ELF-1 (cell line): Measurements from ENCODE around the gene UBALD1.

Experiments
- DNase-seq: peaks from one replicate; pipeline ENCODE4 v3.0.0-alpha.2; 2016; ENCODE audit warnings: low read depth, low spot score

Gene UBALD1

DNA sequence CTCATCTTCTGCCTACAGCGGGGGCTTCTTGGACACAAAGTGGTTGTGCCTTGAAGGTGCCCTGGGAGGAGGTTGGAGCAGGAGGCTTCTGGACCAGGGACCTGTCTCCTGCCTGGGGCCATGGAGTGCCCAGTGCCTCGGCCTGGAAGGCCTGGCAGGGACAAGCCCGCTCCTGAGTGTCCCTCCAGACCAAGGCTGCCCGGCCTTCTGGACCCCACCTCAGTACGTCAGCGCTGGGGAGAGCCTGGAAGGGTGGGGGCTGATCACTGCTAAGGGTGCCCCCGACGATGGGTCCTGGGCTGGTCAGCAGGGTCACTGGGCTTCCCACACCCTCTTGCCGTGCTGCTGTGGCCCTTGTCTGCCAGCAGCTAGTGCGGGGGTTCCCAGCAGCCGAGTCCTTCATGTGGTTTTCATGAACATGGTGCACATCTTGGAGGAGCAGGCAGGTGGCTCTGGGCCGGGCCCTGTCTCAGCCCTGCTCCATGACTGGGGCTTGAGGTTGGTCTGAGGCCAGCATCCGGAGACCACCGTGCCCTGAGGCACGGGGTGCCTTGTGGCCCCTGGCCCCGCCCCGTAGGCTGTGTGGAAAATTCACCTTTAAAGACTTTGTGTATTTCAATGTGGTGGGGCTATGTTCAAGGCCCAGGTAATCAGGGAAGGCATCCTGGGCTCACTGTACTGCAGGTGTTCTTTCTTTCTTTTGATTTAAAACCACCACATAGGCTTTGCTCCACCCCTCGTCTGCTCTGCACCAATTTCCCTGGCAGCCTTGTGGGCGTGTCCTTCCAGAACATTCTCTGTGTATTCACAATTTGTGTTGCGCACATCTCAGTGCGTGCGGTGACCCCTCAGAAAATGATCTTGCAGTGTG is 32.3 kb upstream of the UBALD1 start:
- DNase-seq = no peak

DNA sequence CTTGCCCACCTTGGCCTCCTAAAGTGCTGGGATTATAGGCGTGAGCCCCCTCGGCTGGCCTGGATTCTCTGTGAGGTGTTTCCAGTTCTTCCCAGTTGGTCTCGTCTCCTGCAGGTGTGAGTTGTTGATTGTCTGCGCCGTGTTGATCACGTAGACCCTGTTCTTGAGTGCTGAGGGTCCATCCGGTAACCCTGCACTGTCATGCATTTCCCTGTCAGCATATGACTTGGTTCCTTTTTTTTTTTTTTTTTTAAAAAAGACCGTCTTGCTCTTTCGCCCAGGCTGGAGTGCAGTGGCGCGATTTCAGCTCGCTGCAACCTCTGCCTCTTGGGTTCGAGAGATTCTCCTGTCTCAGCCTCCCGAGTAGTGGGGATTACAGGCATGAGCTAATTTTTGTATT is 27.2 kb upstream of the UBALD1 start:
- no peak for DNase-seq

DNA sequence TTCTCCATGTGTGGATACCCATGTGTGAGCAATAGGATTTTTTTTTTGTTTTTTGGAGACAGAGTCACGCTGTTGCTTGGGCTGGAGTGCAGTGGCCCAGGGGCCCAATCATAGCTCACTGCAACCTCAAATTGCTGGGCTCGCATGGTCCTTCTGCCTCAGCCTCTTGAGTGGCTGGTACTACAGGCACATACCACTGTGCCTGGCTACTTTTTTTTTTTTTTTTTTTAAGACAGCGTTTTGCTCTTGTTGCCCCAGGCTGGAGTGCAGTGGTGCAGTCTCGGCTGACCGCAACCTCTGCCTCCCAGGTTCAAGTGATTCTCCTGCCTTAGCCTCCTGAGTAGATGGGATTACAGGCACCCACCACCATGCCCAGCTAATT is 26.6 kb upstream of the UBALD1 start:
- DNase-seq = peak; percentile 17

DNA sequence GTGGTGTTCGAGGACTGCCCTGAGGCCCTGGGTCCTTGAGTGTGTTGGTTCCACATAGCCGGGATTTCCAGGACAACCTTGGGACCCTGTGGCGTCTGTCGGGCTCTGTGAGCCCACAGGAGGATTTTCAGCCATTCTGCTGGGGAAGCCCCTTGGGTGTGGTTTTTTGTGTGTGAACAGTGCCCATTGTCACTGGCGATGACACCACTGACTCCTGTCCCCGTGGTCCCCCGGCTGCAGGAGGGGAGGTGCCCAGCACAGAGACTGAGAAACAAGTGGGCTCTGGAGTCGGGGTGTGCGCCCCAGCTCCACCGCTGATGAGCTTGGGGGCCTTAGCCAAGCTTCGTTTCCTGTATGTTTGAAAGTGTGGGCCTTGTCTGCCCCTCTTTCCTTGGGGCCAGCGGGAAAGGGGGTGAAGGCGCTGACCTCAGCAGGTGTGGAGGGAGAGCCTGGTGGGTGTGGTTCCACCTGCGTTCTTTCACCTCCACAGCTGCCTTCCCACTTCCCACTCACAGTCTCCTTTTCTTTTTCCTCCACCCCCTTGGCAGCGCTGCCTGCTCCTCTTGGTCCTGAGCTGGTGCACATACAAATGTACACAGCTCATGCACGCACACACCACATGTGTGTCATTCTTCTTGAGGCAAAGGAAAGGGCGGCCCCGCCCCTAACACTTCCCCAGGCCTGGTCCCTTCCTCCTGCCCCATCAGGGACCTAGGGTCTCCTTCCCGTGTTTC is 26.1 kb upstream of the UBALD1 start:
- no peak for DNase-seq

DNA sequence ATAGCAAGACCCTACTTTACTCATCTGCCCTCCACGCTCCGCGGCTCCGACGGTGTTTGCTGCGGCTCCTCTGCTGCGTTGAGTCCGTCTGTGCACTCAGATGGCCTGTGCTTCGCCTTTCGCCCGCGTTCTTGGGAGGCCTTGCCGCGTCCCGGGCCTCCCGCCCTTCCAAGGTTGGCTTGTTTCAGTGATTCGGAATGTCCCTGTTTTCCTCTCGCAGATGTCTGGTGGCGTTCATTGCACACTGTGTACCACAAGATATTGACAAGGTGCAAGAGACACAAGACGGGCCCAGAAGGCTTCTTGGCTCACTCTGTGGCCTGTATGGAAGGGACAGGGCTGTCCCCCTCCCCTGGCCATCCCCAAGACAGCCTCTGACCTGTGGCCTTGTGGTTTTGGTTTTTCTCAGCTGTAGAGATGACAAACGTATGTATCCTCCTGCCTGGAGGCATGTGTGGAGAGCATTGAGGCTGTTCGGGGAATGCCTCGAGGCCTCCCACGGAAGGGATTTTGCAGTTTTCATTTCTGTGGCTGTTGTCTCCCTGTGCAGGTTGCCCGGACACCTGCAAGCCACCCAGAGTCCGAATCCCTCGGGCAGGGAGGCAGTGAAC is 25.3 kb upstream of the UBALD1 start:
- DNase-seq = no peak

DNA sequence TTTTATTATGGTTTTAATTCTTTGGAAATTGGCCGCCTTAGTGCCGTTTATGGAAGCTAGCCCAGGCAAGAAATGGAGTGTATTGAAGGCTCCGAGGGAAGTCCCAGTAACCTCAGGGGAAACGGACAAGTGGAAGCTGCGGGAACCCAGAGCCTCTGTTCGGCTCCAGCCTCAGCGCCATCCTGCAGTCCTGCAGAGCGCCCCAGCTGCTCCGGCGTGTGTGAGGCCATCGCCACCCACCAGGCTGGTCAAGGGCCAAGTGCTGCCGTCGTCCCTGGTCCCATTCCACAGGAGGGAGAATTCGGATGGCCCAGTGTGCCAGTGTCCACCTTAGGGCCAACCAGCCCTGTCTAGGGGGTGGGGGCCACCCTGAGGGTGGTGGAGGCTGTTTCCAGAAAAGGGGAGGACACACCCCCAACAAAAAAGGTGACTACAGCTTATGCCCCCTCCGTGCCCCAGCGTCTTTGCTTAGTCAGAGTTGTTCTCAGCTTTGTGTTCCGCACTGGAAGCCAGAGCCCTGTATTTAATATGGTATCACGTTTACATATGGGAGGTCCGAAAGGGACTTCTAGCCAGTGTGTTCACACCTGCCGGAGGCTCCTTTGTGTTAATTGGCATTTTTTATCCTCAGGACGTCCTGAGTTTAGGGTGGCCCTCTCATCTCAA is 22.9 kb upstream of the UBALD1 start:
- no peak for DNase-seq

DNA sequence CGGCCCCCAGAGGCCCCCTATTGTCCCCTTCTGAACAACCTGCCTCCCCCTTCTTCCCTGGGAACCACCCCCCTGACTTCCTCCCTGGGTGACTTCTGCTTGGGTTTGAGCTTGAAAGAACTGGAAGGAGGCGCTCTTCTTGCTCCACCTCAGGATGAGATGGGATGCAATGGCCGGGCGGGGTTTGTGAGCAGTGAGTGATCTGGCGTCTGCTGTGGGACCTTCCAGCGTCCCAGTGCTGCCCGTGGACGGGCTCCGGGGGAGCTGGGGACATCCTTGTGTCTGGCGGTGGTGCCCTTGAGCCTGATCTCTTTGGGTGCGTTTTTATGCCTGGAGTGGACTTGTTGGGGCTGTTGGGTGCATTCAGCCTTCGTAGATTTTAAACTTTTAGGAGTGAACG is 21.5 kb upstream of the UBALD1 start:
- DNase-seq = no peak

DNA sequence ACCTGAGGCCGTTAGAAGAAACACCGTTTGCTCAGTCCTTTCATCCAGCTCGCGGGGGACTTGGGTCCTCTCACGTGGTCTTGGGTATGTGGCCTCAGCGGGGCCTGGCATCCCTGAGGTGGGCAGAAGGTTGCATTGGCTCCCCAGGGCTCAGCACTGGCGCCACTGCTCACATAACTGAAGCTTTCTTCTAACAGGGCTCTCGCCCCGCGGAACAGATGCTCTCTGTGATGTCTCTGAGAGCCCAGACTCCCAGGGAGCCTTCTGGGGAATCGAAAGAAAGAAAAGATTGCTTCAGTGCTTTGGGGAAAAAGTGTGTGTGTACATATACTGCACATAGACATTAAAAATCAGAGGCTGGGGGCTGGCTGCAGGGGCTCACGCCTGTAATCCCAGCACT is 20.1 kb upstream of the UBALD1 start:
- no peak for DNase-seq

DNA sequence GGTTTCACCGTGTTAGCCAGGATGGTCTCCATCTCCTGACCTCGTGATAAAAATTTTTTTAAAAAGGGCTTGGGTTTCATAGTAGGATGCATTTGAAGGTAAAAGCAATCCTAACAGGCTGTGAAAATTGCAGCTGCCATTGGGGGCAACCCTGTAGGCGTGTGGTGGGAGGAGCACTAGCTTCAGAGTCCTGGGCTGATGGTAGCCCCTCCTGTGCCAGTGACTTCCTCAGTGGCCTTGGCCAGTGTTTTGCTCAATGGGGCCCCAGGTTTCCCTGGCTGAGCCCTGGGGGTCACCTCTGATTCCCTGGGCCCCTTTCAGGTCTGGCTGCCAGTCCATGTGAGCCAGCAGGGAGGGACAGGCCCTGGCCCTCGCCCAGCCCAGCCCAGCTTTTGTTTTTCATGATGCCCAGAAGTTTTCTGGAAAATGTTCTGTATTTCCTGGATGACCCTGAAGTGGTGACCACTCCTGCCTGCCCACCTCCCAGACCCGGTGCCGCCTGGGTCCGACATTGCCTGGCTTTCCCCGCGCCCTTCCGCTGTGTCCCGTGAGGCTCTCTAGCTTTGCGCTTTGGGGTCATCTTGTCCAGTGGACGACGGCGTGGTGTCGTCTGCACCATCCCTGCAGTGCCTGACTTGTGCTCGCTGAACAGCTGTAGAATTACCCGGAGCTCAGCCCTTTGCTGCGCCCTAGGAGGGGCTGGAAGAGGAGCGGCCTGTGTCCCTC is 19.4 kb upstream of the UBALD1 start:
- DNase-seq = no peak

DNA sequence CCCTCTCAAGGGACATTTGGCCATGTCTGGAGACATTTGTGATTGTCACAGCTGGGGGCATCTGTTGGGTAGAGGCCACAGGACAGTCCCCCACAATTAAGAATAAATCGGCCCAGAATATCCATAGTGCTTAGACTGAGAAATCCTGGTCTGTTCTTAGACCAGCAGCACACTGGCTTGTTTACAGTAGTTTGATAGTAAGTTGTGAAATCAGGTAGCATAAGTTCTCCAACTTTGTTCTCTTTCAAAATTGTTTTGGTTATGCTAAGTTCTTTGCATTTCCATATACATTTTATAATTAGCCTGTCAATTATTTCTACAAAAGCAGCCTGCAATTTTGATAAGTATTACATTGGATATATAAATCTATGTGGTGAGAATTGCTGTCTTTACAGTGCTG is 16.8 kb upstream of the UBALD1 start:
- no peak for DNase-seq

DNA sequence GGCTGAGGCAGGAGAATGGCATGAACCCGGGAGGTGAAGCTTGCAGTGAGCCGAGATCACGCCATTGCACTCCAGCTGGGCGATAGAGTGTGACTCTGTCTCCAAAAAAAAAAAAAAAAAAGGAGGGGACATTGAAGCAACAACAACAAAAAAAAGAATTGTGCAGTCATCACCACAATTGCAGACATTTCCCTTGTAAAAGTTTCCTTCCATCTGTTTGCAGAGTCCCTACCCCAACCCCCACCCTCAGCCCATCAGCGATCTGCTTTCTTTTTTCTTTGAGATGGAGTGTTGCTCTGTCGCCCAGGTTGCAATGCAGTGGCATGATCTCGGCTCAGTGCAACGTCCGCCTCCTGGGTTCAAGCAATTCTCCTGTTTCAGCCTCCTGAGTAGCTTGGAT is 13.6 kb upstream of the UBALD1 start:
- DNase-seq = no peak

DNA sequence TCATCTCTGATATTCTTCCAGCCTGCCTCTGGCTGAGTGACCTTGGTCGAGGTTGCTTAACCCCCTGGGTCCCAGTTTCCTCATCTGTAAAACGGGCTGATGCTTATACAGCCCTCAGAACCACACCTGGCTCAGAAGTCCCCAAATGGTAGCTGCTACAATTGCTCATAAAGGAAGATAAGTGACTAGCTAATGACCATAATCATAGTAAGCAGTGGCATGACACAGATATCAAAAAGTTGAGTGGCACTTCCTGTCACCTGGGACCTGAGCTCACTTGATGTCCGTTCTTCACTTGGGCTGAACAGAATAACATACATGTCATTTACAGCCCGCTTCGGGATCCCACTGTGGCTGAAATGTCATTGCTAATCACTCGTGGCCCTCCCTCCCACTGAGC is 11.7 kb upstream of the UBALD1 start:
- no peak for DNase-seq

DNA sequence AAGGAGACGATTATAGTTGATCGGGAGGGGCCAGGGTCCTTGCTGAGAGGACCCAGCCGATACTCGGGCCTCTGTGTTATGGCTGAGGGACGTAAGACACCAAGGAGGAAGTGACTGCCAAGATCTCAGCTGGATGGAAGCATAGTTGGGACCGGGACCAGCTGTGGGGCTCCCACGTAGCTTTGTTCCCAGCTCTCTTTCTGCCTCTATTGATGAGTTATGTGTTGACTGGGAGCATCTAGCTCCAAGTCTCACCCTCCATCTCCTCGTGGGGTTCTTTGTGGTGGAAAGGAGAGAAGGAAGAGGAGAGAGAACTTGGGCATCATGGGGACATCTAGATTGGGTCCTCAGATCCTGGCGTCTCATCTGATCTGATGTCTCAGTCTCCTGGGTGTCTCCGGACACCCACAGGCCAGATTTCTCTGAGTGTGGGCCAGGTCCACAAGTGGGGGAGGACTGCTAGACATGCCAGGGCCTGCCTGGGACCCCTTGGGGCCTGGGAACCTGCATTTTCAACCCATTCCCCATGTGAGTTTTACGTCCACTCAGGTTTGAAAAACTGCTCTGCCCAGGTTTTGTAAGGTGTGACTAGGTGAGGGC is 11.0 kb upstream of the UBALD1 start:
- DNase-seq = no peak

DNA sequence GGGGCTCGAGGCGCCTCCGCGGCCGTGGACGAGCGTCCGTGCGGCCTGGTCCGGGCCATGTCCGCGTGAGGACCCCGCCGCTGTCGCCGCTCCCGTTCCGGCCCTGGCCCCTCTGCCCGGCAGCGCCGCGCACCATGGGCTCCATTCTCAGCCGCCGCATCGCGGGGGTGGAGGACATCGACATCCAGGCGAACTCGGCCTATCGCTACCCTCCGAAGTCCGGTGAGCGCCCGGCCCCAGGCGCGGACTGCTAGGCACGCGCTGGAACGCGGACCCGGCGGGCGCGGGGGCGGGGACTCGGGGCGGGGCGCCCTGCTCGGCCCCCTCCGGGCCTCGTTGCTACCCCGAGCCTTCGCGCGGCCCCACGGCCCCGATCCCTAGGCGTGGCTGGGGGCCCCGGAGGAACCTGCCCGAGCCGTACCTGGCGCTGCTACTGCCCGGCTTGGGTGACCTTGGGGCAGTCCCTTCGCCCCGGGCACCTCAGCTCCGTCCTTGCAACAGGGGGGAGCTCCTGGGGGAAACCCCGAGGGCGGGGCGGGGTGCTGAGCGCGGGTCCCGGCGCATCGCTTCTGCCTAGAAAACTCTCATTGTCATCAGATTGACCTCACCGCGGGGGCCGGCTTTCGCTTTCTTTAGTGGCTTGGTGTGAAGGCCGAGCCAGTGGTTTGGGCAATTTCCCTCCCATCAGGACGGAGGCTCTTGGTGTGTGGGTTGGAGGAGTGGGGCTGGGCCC is 10.3 kb upstream of the UBALD1 start:
- DNase-seq = peak; percentile 75

DNA sequence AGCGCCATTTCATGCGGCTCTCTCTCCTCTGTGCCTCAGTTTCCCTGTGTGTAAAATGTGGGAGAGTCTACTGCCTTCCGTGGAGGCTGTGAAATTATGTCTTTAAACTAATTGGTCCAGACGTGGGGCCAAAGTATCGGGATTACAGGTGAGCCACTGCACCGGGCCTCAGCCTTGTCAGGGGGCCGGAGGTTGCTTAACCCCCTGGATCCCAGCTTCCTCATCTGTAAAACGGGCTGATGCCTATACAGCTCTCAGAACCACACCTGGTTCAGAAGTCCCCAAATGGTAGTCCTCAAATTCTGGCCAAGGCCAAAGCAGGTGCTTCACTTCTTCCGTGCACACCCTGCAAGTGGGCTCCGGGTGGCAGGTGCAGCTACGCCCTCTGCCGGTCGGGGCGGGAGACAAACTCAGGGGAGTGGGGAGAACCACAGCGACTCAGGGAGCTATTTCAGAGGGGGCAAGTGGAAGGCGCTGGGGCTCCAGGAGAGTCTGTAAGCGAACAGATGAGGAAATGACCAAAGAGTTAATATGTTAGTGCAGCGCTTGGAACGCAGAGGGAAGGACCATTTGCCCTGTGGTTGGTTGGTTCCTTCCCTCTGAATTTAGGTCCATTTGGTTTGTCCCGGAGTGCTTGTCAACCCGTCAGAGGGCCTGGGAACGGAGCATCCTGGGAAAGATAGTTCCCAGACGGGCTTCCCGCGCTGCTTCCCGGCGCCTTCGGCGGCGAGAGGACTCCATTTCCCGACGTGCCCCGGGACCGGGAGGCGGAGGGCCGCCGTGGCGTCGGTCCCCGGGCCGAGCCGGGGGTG is 9.5 kb upstream of the UBALD1 start, which contains the start of gene MGRN1:
MGRN1 (plus strand) TSS at position 812 of the 812 bp plus-strand sequence. CDS start 135 bp downstream, outside the sequence.
- DNase-seq = peak; percentile 97

DNA sequence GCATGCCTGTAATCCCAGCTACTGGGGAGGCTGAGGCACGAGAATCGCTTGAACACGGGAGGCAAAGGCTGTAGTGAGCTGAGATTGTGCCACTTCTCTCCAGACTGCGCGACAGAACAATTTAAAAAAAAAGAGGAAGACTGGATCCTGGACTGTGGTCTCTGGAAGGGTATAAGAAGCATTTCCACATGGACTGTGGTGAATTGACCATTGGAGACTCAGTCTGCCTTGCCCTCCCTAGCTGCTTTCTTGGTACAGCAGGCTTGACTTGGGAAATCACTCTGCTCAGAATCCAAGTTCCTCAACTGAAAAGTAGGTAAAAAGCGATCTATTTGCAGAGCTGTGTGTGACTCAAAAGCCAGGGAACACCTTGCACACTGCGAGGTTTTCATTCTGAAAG is 8.9 kb upstream of the UBALD1 start:
- DNase-seq = no peak

DNA sequence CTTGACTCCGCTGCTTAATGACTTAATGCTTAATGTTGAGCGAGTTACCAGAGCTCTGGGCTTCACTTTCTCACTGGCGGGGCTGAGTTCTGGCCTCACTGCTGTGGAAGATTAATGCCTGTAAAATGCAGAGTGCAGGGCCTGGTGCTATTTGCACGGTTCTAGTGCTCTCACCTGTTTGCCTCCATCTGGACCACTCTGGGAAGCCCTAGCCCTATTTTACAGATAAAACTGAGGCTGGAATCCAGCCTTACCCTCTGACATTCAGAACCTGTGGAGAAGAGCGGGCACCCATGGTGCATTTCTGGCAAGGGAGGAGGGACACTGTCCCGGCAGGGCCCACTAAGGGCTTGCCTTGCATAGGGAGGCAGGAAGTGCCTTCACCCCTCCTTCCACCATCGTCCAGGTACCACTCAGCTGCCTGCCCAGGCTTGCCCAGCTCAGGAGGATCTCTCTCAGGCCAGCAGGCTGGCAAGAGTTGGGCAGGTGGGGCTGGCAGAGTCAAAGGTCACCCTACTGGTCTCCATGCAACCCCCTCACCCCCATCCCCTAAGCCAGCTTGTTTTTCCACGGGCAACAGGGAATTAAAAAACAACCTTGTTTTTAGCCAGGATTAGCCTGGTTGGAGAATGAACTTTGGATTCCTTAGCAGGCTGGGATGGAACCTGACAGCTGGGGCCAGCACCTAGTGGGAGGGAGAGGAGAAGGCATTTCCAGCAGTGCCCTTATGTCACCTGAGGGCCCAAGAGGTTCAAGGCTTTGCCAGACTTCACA is 4.1 kb upstream of the UBALD1 start:
- DNase-seq = no peak

DNA sequence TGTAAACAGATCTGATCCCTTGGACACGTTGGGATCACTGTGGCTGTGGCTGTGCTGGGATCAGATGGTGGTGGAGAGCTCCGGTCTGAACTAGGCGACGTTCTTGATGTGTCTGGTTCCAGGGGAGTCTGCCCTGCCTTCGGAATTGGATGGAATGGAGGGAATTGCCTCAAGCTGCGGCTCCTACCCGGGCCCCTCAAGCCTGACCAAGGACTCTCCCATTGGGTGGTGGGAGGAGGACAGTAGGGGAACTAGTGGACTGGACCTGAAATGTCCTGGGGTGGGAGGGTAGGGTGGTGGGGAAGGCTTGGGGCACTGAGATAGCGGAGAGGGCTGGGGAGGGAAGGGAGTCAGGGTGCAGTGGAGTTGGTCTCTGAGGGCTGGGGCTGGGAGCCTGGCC is 3.2 kb upstream of the UBALD1 start:
- DNase-seq = no peak
